ENCODE measurements around the gene WDR47. TPM values are rescaled to one million over a fixed set of nuclear protein-coding genes. Genes with fewer than 3 reads are reported as not detected.

WDR47 gene
- polyA plus RNA-seq, 1 donor from 2014 or later = 65.7 TPM

DNA sequence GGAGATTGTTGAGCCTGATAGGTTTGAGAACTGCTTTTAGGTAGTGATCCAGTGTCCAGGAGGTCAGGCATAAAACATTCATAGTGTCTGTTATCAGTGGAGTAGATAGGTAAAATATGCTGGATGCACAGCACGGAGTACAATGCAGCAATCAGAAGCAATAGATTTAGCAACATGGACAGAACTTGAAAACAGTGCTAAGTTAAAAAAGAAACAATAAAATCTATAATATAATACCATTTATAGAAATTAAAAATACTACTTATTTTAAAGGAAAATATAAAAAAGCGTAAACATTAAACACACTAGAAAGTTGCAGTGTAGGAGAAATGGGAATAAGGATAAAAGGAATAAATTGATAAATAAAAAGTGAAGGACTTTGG, 37.3 kb upstream of the WDR47 start:
- Histone ChIP-seq H3K27me3 (ENCODE audit: insufficient read depth, low read depth, low read length) (no peaks in the 10 kb centered on the region), H3K9me3 (ENCODE audit: low read length) (no peaks in the 10 kb centered on the region), H4K20me1 (ENCODE audit: insufficient read depth) (no peaks in the 10 kb centered on the region), H3K9ac (ENCODE audit: low read length) (no peak overlapping the region), H3K27ac (ENCODE audit: low read length) (no peak overlapping the region), H3F3A (ENCODE audit: insufficient read depth, low read length, poor library complexity, severe bottlenecking) (no peaks in the 10 kb centered on the region), H3K79me2 (replicated peaks; ENCODE audit: insufficient read depth, low read length) (peaks cover 13% of the 10 kb centered on the region), H3K36me3 (ENCODE audit: insufficient read depth, low read length) (no peaks in the 10 kb centered on the region), H2AFZ (ENCODE audit: low read depth, low read length) (no peak overlapping the region), H3K9me2 (ENCODE audit: insufficient read depth, low read length) (no peaks in the 10 kb centered on the region), H3K4me3 (ENCODE audit: low read length) (no peak overlapping the region), H3K4me2 (ENCODE audit: low read length) (no peak overlapping the region)
- TF ChIP-seq RAD21 (conservative IDR thresholded peaks at IDR 0.05) (no peak), MXI1 (conservative IDR thresholded peaks at IDR 0.05; ENCODE audit: poor library complexity, severe bottlenecking) (no peak), POLR2AphosphoS5 (IDR thresholded peaks at IDR 0.05) (no peak), TAF1 (IDR thresholded peaks at IDR 0.05; ENCODE audit: low read depth) (no peak), EZH2 (IDR thresholded peaks at IDR 0.05; ENCODE audit: borderline replicate concordance, insufficient read depth, low read length, poor library complexity, severe bottlenecking) (no peak), EP300 (conservative IDR thresholded peaks at IDR 0.05; ENCODE audit: poor library complexity, severe bottlenecking) (no peak), SMC3 (conservative IDR thresholded peaks at IDR 0.05; ENCODE audit: poor library complexity) (no peak)
- TF ChIP-seq, protein P1, sequence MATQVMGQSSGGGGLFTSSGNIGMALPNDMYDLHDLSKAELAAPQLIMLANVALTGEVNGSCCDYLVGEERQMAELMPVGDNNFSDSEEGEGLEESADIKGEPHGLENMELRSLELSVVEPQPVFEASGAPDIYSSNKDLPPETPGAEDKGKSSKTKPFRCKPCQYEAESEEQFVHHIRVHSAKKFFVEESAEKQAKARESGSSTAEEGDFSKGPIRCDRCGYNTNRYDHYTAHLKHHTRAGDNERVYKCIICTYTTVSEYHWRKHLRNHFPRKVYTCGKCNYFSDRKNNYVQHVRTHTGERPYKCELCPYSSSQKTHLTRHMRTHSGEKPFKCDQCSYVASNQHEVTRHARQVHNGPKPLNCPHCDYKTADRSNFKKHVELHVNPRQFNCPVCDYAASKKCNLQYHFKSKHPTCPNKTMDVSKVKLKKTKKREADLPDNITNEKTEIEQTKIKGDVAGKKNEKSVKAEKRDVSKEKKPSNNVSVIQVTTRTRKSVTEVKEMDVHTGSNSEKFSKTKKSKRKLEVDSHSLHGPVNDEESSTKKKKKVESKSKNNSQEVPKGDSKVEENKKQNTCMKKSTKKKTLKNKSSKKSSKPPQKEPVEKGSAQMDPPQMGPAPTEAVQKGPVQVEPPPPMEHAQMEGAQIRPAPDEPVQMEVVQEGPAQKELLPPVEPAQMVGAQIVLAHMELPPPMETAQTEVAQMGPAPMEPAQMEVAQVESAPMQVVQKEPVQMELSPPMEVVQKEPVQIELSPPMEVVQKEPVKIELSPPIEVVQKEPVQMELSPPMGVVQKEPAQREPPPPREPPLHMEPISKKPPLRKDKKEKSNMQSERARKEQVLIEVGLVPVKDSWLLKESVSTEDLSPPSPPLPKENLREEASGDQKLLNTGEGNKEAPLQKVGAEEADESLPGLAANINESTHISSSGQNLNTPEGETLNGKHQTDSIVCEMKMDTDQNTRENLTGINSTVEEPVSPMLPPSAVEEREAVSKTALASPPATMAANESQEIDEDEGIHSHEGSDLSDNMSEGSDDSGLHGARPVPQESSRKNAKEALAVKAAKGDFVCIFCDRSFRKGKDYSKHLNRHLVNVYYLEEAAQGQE (IDR thresholded peaks at IDR 0.05; ENCODE audit: borderline replicate concordance) = no peak
- TF ChIP-seq, protein P2, sequence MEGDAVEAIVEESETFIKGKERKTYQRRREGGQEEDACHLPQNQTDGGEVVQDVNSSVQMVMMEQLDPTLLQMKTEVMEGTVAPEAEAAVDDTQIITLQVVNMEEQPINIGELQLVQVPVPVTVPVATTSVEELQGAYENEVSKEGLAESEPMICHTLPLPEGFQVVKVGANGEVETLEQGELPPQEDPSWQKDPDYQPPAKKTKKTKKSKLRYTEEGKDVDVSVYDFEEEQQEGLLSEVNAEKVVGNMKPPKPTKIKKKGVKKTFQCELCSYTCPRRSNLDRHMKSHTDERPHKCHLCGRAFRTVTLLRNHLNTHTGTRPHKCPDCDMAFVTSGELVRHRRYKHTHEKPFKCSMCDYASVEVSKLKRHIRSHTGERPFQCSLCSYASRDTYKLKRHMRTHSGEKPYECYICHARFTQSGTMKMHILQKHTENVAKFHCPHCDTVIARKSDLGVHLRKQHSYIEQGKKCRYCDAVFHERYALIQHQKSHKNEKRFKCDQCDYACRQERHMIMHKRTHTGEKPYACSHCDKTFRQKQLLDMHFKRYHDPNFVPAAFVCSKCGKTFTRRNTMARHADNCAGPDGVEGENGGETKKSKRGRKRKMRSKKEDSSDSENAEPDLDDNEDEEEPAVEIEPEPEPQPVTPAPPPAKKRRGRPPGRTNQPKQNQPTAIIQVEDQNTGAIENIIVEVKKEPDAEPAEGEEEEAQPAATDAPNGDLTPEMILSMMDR (IDR thresholded peaks at IDR 0.05; ENCODE audit: poor library complexity, severe bottlenecking) = no peak

DNA sequence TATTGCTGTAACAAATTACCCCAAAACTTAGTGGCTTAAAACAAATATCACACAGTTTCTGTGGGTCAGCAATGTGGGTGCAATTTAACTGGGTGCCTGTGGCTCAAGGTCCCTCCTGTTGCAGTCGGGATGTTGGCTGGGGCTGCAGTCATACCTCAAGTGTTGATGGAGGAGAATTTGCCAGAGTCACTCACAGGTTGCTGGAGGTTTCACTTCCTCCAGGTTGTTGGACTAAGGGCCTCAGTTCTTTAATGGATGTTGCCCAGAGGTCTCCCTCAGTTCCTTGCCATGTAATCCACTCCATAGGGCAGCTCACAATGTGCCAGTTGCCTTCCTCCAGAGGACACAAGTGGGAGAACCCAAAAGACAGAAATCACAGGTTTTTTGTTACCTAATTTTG, 36.4 kb upstream of the WDR47 start:
- H3K9me2 ChIP-seq (ENCODE audit: insufficient read depth, low read length) = no peaks in the 10 kb centered on the region
- no peak overlapping the region for H3K4me2 ChIP-seq (ENCODE audit: low read length)
- H3K27ac ChIP-seq (ENCODE audit: low read length) = no peak overlapping the region
- peaks cover 13% of the 10 kb centered on the region for H3K79me2 ChIP-seq (replicated peaks; ENCODE audit: insufficient read depth, low read length)
- no peaks in the 10 kb centered on the region for H4K20me1 ChIP-seq (ENCODE audit: insufficient read depth)
- H2AFZ ChIP-seq (ENCODE audit: low read depth, low read length) = no peak overlapping the region
- H3F3A ChIP-seq (ENCODE audit: insufficient read depth, low read length, poor library complexity, severe bottlenecking) = no peaks in the 10 kb centered on the region
- TF ChIP-seq EZH2 (IDR thresholded peaks at IDR 0.05; ENCODE audit: borderline replicate concordance, insufficient read depth, low read length, poor library complexity, severe bottlenecking) (no peak), TAF1 (IDR thresholded peaks at IDR 0.05; ENCODE audit: low read depth) (no peak), MXI1 (conservative IDR thresholded peaks at IDR 0.05; ENCODE audit: poor library complexity, severe bottlenecking) (no peak), EP300 (conservative IDR thresholded peaks at IDR 0.05; ENCODE audit: poor library complexity, severe bottlenecking) (no peak), SMC3 (conservative IDR thresholded peaks at IDR 0.05; ENCODE audit: poor library complexity) (no peak), RAD21 (conservative IDR thresholded peaks at IDR 0.05) (no peak)
- TF ChIP-seq, protein P1 (IDR thresholded peaks at IDR 0.05; ENCODE audit: borderline replicate concordance) = no peak
- TF ChIP-seq, protein P2 (IDR thresholded peaks at IDR 0.05; ENCODE audit: poor library complexity, severe bottlenecking) = no peak
- no peaks in the 10 kb centered on the region for H3K27me3 ChIP-seq (ENCODE audit: insufficient read depth, low read depth, low read length)
- no peaks in the 10 kb centered on the region for H3K36me3 ChIP-seq (ENCODE audit: insufficient read depth, low read length)
- H3K9me3 ChIP-seq (ENCODE audit: low read length) = no peaks in the 10 kb centered on the region
- no peak overlapping the region for H3K9ac ChIP-seq (ENCODE audit: low read length)
- H3K4me3 ChIP-seq (ENCODE audit: low read length) = no peak overlapping the region

All from neural cell (in vitro differentiated cells).